ENCODE results near the gene HSPH1.

HSPH1 gene

GRCh38 chr13:31138515-31138914, 23.2 kb downstream of the HSPH1 start:
- no peak for DNase-seq
- in situ Hi-C loops (cut with MboI; ENCODE audit: low pct_unique_long_range_greater_than_20kb, low sequenced_read_pairs), result no loop called here

GRCh38 chr13:31136724-31137123, 25.0 kb downstream of the HSPH1 start:
- in situ Hi-C loops (cut with MboI; ENCODE audit: low pct_unique_long_range_greater_than_20kb, low sequenced_read_pairs), result no loop called here

GRCh38 chr13:31134039-31134711, 27.5 kb downstream of the HSPH1 start:
- DNase-seq, result no peak
- in situ Hi-C loops (cut with MboI; ENCODE audit: low pct_unique_long_range_greater_than_20kb, low sequenced_read_pairs), result no loop called here

More at GRCh38 chr13:31136724-31137123, 25.0 kb downstream of the HSPH1 start:
- no peak for DNase-seq

GRCh38 chr13:31133621-31134020, 28.1 kb downstream of the HSPH1 start:
- no peak for DNase-seq
- in situ Hi-C loops (cut with MboI; ENCODE audit: low pct_unique_long_range_greater_than_20kb, low sequenced_read_pairs), result no loop called here

GRCh38 chr13:31131470-31131961, 30.2 kb downstream of the HSPH1 start:
- in situ Hi-C loops (cut with MboI; ENCODE audit: low pct_unique_long_range_greater_than_20kb, low sequenced_read_pairs), result no loop called here
- no peak for DNase-seq

- in situ Hi-C loops (cut with MboI; ENCODE audit: low pct_unique_long_range_greater_than_20kb, low sequenced_read_pairs), result no loop called here
- no peak for DNase-seq
Measured at GRCh38 chr13:31129419-31129818, 32.3 kb downstream of the HSPH1 start.

GRCh38 chr13:31124204-31124603, 37.5 kb downstream of the HSPH1 start:
- no peak for DNase-seq
- in situ Hi-C loops (cut with MboI; ENCODE audit: low pct_unique_long_range_greater_than_20kb, low sequenced_read_pairs), result no loop called here

- no peak for DNase-seq
- in situ Hi-C loops (cut with MboI; ENCODE audit: low pct_unique_long_range_greater_than_20kb, low sequenced_read_pairs), result no loop called here
Measured at GRCh38 chr13:31122544-31123260, 39.0 kb downstream of the HSPH1 start.

GRCh38 chr13:31122143-31122542, 39.6 kb downstream of the HSPH1 start:
- no peak for DNase-seq
- in situ Hi-C loops (cut with MboI; ENCODE audit: low pct_unique_long_range_greater_than_20kb, low sequenced_read_pairs), result no loop called here

GRCh38 chr13:31121379-31122140, 40.1 kb downstream of the HSPH1 start:
- peak; percentile 1 for DNase-seq
- in situ Hi-C loops (cut with MboI; ENCODE audit: low pct_unique_long_range_greater_than_20kb, low sequenced_read_pairs), result no loop called here

GRCh38 chr13:31119966-31120700, 41.6 kb downstream of the HSPH1 start:
- in situ Hi-C loops (cut with MboI; ENCODE audit: low pct_unique_long_range_greater_than_20kb, low sequenced_read_pairs), result no loop called here
- DNase-seq, result no peak

- DNase-seq, result no peak
- in situ Hi-C loops (cut with MboI; ENCODE audit: low pct_unique_long_range_greater_than_20kb, low sequenced_read_pairs), result no loop called here
Measured at GRCh38 chr13:31119526-31119925, 42.2 kb downstream of the HSPH1 start.

GRCh38 chr13:31116224-31116623, 45.5 kb downstream of the HSPH1 start:
- DNase-seq, result no peak
- in situ Hi-C loops (cut with MboI; ENCODE audit: low pct_unique_long_range_greater_than_20kb, low sequenced_read_pairs), result no loop called here

- no peak for DNase-seq
- in situ Hi-C loops (cut with MboI; ENCODE audit: low pct_unique_long_range_greater_than_20kb, low sequenced_read_pairs), result no loop called here
Measured at GRCh38 chr13:31115616-31116015, 46.1 kb downstream of the HSPH1 start.

GRCh38 chr13:31114641-31115040, 47.1 kb downstream of the HSPH1 start:
- no peak for DNase-seq
- in situ Hi-C loops (cut with MboI; ENCODE audit: low pct_unique_long_range_greater_than_20kb, low sequenced_read_pairs), result no loop called here

GRCh38 chr13:31111136-31111535, 50.6 kb downstream of the HSPH1 start:
- in situ Hi-C loops (cut with MboI; ENCODE audit: low pct_unique_long_range_greater_than_20kb, low sequenced_read_pairs), result no loop called here
- DNase-seq, result no peak

GRCh38 chr13:31110617-31111016, 51.1 kb downstream of the HSPH1 start:
- in situ Hi-C loops (cut with MboI; ENCODE audit: low pct_unique_long_range_greater_than_20kb, low sequenced_read_pairs), result no loop called here
- no peak for DNase-seq

GRCh38 chr13:31110169-31110568, 51.5 kb downstream of the HSPH1 start:
- in situ Hi-C loops (cut with MboI; ENCODE audit: low pct_unique_long_range_greater_than_20kb, low sequenced_read_pairs), result no loop called here
- no peak for DNase-seq

- in situ Hi-C loops (cut with MboI; ENCODE audit: low pct_unique_long_range_greater_than_20kb, low sequenced_read_pairs), result no loop called here
- DNase-seq, result no peak
Measured at GRCh38 chr13:31107109-31107508, 54.6 kb downstream of the HSPH1 start.

Measured in KBM-7 (cell line).